ENCODE measurements around the gene BTBD9.

The BTBD9 gene

GRCh38 chr6:38151580-38152500 lies 487.9 kb downstream of the BTBD9 start:
- H2BK5ac ChIP-seq (ENCODE audit: low read length), result no peak overlapping the region
- no peak for DNase-seq
- no peak overlapping the region for H2AK5ac ChIP-seq (ENCODE audit: low read length)
- H3K79me1 ChIP-seq (ENCODE audit: low read length), result peaks cover 6% of the 10 kb centered on the region
- H4K8ac ChIP-seq (ENCODE audit: low read depth, low read length), result no peak overlapping the region
- no peak overlapping the region for H3K18ac ChIP-seq (ENCODE audit: low read length)
- no peak overlapping the region for H3K56ac ChIP-seq (ENCODE audit: low read length)
- H3K9ac ChIP-seq (ENCODE audit: low read length), result no peak overlapping the region
- H2BK120ac ChIP-seq (ENCODE audit: low read depth, low read length), result no peak overlapping the region
- H3K36me3 ChIP-seq (ENCODE audit: control insufficient read depth, insufficient read depth, low read length), result no peaks in the 10 kb centered on the region
- no peak overlapping the region for H3K4me3 ChIP-seq (ENCODE audit: low read length)
- no peak overlapping the region for H3K4ac ChIP-seq (ENCODE audit: low read depth, low read length)
- H3K23ac ChIP-seq (ENCODE audit: low read length), result no peak overlapping the region
- no CpG with 5 or more reads among the region's 22 CpGs for WGBS (ENCODE audit: extremely low coverage, insufficient coverage, low lambda C conversion rate)
- H3K27me3 ChIP-seq (ENCODE audit: insufficient read depth, low read length, poor library complexity), result no peaks in the 10 kb centered on the region
- no peak overlapping the region for H4K5ac ChIP-seq (ENCODE audit: low read length)
- H3K79me2 ChIP-seq (ENCODE audit: control insufficient read depth, insufficient read depth, low read length), result no peaks in the 10 kb centered on the region
- H3K27ac ChIP-seq (ENCODE audit: low read depth, low read length), result no peak overlapping the region
- H2BK15ac ChIP-seq (replicated peaks; ENCODE audit: low read depth), result no peak overlapping the region
- H3K4me1 ChIP-seq (ENCODE audit: control insufficient read depth, low read depth, low read length), result peaks cover 20% of the 10 kb centered on the region
- H3K4me2 ChIP-seq (ENCODE audit: low read length), result no peak overlapping the region

GRCh38 chr6:38150681-38151296 lies 488.9 kb downstream of the BTBD9 start:
- no peak overlapping the region for H3K56ac ChIP-seq (ENCODE audit: low read length)
- no CpG with 5 or more reads among the region's 11 CpGs for WGBS (ENCODE audit: extremely low coverage, insufficient coverage, low lambda C conversion rate)
- H3K9ac ChIP-seq (ENCODE audit: low read length), result no peak overlapping the region
- no peak overlapping the region for H2AK5ac ChIP-seq (ENCODE audit: low read length)
- H3K4ac ChIP-seq (ENCODE audit: low read depth, low read length), result no peak overlapping the region
- H3K36me3 ChIP-seq (ENCODE audit: control insufficient read depth, insufficient read depth, low read length), result no peaks in the 10 kb centered on the region
- peaks cover 8% of the 10 kb centered on the region for H3K79me1 ChIP-seq (ENCODE audit: low read length)
- H2BK15ac ChIP-seq (replicated peaks; ENCODE audit: low read depth), result no peak overlapping the region
- no peak overlapping the region for H3K27ac ChIP-seq (ENCODE audit: low read depth, low read length)
- H2BK5ac ChIP-seq (ENCODE audit: low read length), result no peak overlapping the region
- no peak for DNase-seq
- H3K18ac ChIP-seq (ENCODE audit: low read length), result no peak overlapping the region
- H3K27me3 ChIP-seq (ENCODE audit: insufficient read depth, low read length, poor library complexity), result no peaks in the 10 kb centered on the region
- no peak overlapping the region for H2BK120ac ChIP-seq (ENCODE audit: low read depth, low read length)
- H4K8ac ChIP-seq (ENCODE audit: low read depth, low read length), result no peak overlapping the region
- H4K5ac ChIP-seq (ENCODE audit: low read length), result no peak overlapping the region
- H3K4me2 ChIP-seq (ENCODE audit: low read length), result no peak overlapping the region
- H3K23ac ChIP-seq (ENCODE audit: low read length), result no peak overlapping the region
- H3K79me2 ChIP-seq (ENCODE audit: control insufficient read depth, insufficient read depth, low read length), result no peaks in the 10 kb centered on the region
- peaks cover 20% of the 10 kb centered on the region for H3K4me1 ChIP-seq (ENCODE audit: control insufficient read depth, low read depth, low read length)
- H3K4me3 ChIP-seq (ENCODE audit: low read length), result no peak overlapping the region

GRCh38 chr6:38150021-38150420 lies 489.7 kb downstream of the BTBD9 start:
- Histone ChIP-seq H3K18ac (ENCODE audit: low read length) (no peak overlapping the region), H2BK5ac (ENCODE audit: low read length) (no peak overlapping the region), H3K27me3 (ENCODE audit: insufficient read depth, low read length, poor library complexity) (no peaks in the 10 kb centered on the region), H2AK5ac (ENCODE audit: low read length) (peak overlapping the region; percentile 9), H3K23ac (ENCODE audit: low read length) (no peak overlapping the region), H3K4ac (ENCODE audit: low read depth, low read length) (no peak overlapping the region), H3K4me1 (ENCODE audit: control insufficient read depth, low read depth, low read length) (peaks cover 20% of the 10 kb centered on the region), H3K4me3 (ENCODE audit: low read length) (no peak overlapping the region), H2BK15ac (replicated peaks; ENCODE audit: low read depth) (no peak overlapping the region), H2BK120ac (ENCODE audit: low read depth, low read length) (no peak overlapping the region), H3K27ac (ENCODE audit: low read depth, low read length) (no peak overlapping the region), H3K56ac (ENCODE audit: low read length) (no peak overlapping the region), H3K79me2 (ENCODE audit: control insufficient read depth, insufficient read depth, low read length) (no peaks in the 10 kb centered on the region), H3K36me3 (ENCODE audit: control insufficient read depth, insufficient read depth, low read length) (no peaks in the 10 kb centered on the region), H3K4me2 (ENCODE audit: low read length) (no peak overlapping the region), H3K79me1 (ENCODE audit: low read length) (peaks cover 8% of the 10 kb centered on the region), H4K5ac (ENCODE audit: low read length) (no peak overlapping the region), H4K8ac (ENCODE audit: low read depth, low read length) (no peak overlapping the region), H3K9ac (ENCODE audit: low read length) (no peak overlapping the region)
- DNase-seq, result no peak
- WGBS (ENCODE audit: extremely low coverage, insufficient coverage, low lambda C conversion rate), result no CpG with 5 or more reads among the region's 3 CpGs

- no peak overlapping the region for H3K4ac ChIP-seq (ENCODE audit: low read depth, low read length)
- H3K4me2 ChIP-seq (ENCODE audit: low read length), result no peak overlapping the region
- no peak overlapping the region for H3K56ac ChIP-seq (ENCODE audit: low read length)
- no peak overlapping the region for H3K9ac ChIP-seq (ENCODE audit: low read length)
- H2BK5ac ChIP-seq (ENCODE audit: low read length), result no peak overlapping the region
- H3K23ac ChIP-seq (ENCODE audit: low read length), result no peak overlapping the region
- H4K5ac ChIP-seq (ENCODE audit: low read length), result no peak overlapping the region
- DNase-seq, result peak; percentile 85
- H3K27ac ChIP-seq (ENCODE audit: low read depth, low read length), result no peak overlapping the region
- H3K79me1 ChIP-seq (ENCODE audit: low read length), result peaks cover 10% of the 10 kb centered on the region
- H3K27me3 ChIP-seq (ENCODE audit: insufficient read depth, low read length, poor library complexity), result no peaks in the 10 kb centered on the region
- H3K4me1 ChIP-seq (ENCODE audit: control insufficient read depth, low read depth, low read length), result peaks cover 20% of the 10 kb centered on the region
- H4K8ac ChIP-seq (ENCODE audit: low read depth, low read length), result no peak overlapping the region
- no peak overlapping the region for H3K18ac ChIP-seq (ENCODE audit: low read length)
- no peaks in the 10 kb centered on the region for H3K36me3 ChIP-seq (ENCODE audit: control insufficient read depth, insufficient read depth, low read length)
- H3K79me2 ChIP-seq (ENCODE audit: control insufficient read depth, insufficient read depth, low read length), result no peaks in the 10 kb centered on the region
- H3K4me3 ChIP-seq (ENCODE audit: low read length), result no peak overlapping the region
- H2AK5ac ChIP-seq (ENCODE audit: low read length), result no peak overlapping the region
- peak overlapping the region; percentile 6 for H2BK120ac ChIP-seq (ENCODE audit: low read depth, low read length)
- no peak overlapping the region for H2BK15ac ChIP-seq (replicated peaks; ENCODE audit: low read depth)
- WGBS (ENCODE audit: extremely low coverage, insufficient coverage, low lambda C conversion rate), result no CpG with 5 or more reads among the region's 2 CpGs
These were observed 490.2 kb downstream of the BTBD9 start for GRCh38 chr6:38149531-38149930.

- H3K56ac ChIP-seq (ENCODE audit: low read length), result no peak overlapping the region
- H4K8ac ChIP-seq (ENCODE audit: low read depth, low read length), result no peak overlapping the region
- H3K18ac ChIP-seq (ENCODE audit: low read length), result no peak overlapping the region
- H3K36me3 ChIP-seq (ENCODE audit: control insufficient read depth, insufficient read depth, low read length), result no peaks in the 10 kb centered on the region
- H2BK5ac ChIP-seq (ENCODE audit: low read length), result no peak overlapping the region
- WGBS (ENCODE audit: extremely low coverage, insufficient coverage, low lambda C conversion rate), result no CpG with 5 or more reads among the region's 2 CpGs
- H4K5ac ChIP-seq (ENCODE audit: low read length), result no peak overlapping the region
- H3K79me1 ChIP-seq (ENCODE audit: low read length), result peaks cover 10% of the 10 kb centered on the region
- H3K9ac ChIP-seq (ENCODE audit: low read length), result no peak overlapping the region
- no peak overlapping the region for H2AK5ac ChIP-seq (ENCODE audit: low read length)
- DNase-seq, result no peak
- H3K27ac ChIP-seq (ENCODE audit: low read depth, low read length), result no peak overlapping the region
- no peaks in the 10 kb centered on the region for H3K27me3 ChIP-seq (ENCODE audit: insufficient read depth, low read length, poor library complexity)
- H3K4me2 ChIP-seq (ENCODE audit: low read length), result no peak overlapping the region
- no peak overlapping the region for H2BK120ac ChIP-seq (ENCODE audit: low read depth, low read length)
- H3K4ac ChIP-seq (ENCODE audit: low read depth, low read length), result no peak overlapping the region
- H3K4me3 ChIP-seq (ENCODE audit: low read length), result no peak overlapping the region
- H2BK15ac ChIP-seq (replicated peaks; ENCODE audit: low read depth), result no peak overlapping the region
- no peaks in the 10 kb centered on the region for H3K79me2 ChIP-seq (ENCODE audit: control insufficient read depth, insufficient read depth, low read length)
- H3K23ac ChIP-seq (ENCODE audit: low read length), result no peak overlapping the region
- H3K4me1 ChIP-seq (ENCODE audit: control insufficient read depth, low read depth, low read length), result peaks cover 20% of the 10 kb centered on the region
These were observed 491.1 kb downstream of the BTBD9 start for GRCh38 chr6:38148606-38149005.
